A673 (cell line): Measurements from ENCODE around the gene LARP4B.

Source experiments
- CTCF ChIP-seq: fragments of 300-800, 200-600 bp; sonication (generic); conservative IDR thresholded peaks from 2 replicates; pipeline ENCODE4 v1.5.1; 2017; ENCODE audit warnings: low read depth, mild to moderate bottlenecking, antibody characterized with exemption, low read length, moderate library complexity, mixed read lengths
- EZH2 ChIP-seq: fragments of 200-600 bp; sonication (generic); IDR thresholded peaks from 2 replicates; pipeline ENCODE4 v1.6.1; 2017; ENCODE audit warnings: borderline replicate concordance, low read depth, mild to moderate bottlenecking, mixed read lengths, antibody characterized with exemption, low read length; ENCODE audit not compliant: poor library complexity, severe bottlenecking

- no peak for TF ChIP-seq CTCF
- TF ChIP-seq EZH2 = no peak
These were observed 74.9 kb downstream of the LARP4B start for GRCh38 chr10:856416-857157.
